HepG2 (cell line): Measurements from ENCODE around the gene RTP5. TPM values are rescaled to one million over a fixed set of nuclear protein-coding genes. Genes with fewer than 3 reads are reported as not detected.
A peak's percentile ranks its signal among the peaks of the same experiment; 100 is the strongest.

Source experiments
- ATAC-seq: fragments of 200-7000 bp; cut with Tn5 transposase; 3 replicates; pipeline ENCODE4 v1.9.1; 2020; ENCODE audit warnings: mild to moderate bottlenecking, moderate library complexity
- BruUV-seq: library from RNA; stranded (reverse); fragments of 400-500 nt; replicated peaks from 2 replicates; lab custom pipeline; 2021; lab: Mats Ljungman, UMichigan
- CTCF ChIA-PET: fragments of 300-600 bp; formaldehyde crosslinking; extraction: SDS; loops from one replicate; lab custom pipeline; 2021; ENCODE audit warnings: low total read pairs, inconsistent platforms, low intra/inter-chr PET ratio; lab: Yijun Ruan, JAX
- POLR2A ChIA-PET: fragments of 350-600 bp; sonication (Branson Sonifier 250); formaldehyde crosslinking; loops from one replicate; lab custom pipeline; 2020; ENCODE audit warnings: antibody characterized with exemption, inconsistent platforms; lab: Yijun Ruan, JAX
- DNase-seq: peaks from one replicate; pipeline ENCODE4 v3.0.0-alpha.2; 2015; ENCODE audit warnings: low spot score
- FAIRE-seq: peaks from 3 replicates; lab custom pipeline; 2011; peaks lifted over from hg19 to GRCh38; lab: Jason Lieb, UNC
- H2AFZ ChIP-seq: one replicate; pipeline ENCODE4 v1.6.1; 2011; ENCODE audit warnings: low read length, inconsistent platforms
- H3K27ac ChIP-seq: fragments of 300-600 bp; 3 replicates; pipeline ENCODE4 v1.8.0; 2011; ENCODE audit warnings: mixed run types, mild to moderate bottlenecking, mixed read lengths, low read length, inconsistent platforms; ENCODE audit not compliant: insufficient read depth; ENCODE audit errors: extremely low read length
- H3K27me3 ChIP-seq, 2 experiments: fragments of 200-600 bp in 1 of 2; 2 replicates in 1 of 2; 3 replicates in 1 of 2; pipeline versions ENCODE4 v1.6.0 to v1.8.0; 2011; ENCODE audit warnings: low read length in 2 of 2, mild to moderate bottlenecking in 2 of 2, moderate library complexity in 2 of 2, inconsistent platforms in 1 of 2; ENCODE audit not compliant: insufficient read depth in 2 of 2, control insufficient read depth in 1 of 2
- H3K36me3 ChIP-seq, 2 experiments: fragments of 200-600 bp in 1 of 2; replicated peaks in 1 of 2; 2 replicates in 1 of 2; 3 replicates in 1 of 2; pipeline versions ENCODE4 v1.5.1 to v1.8.0; 2011; ENCODE audit warnings: low read length in 2 of 2, inconsistent platforms in 1 of 2; ENCODE audit not compliant: insufficient read depth in 2 of 2, control insufficient read depth in 1 of 2
- H3K4me1 ChIP-seq: 2 replicates; pipeline ENCODE4 v1.5.1; 2012; ENCODE audit warnings: low read length, inconsistent platforms; ENCODE audit not compliant: insufficient read depth
- H3K4me2 ChIP-seq: 2 replicates; pipeline ENCODE4 v1.6.0; 2011; ENCODE audit warnings: low read depth, low read length, inconsistent platforms
- H3K4me3 ChIP-seq, 3 experiments: fragments of 200-600 bp in 1 of 3; sonication (generic), shearing (Covaris generic) in 1 of 3; replicated peaks in 1 of 3; 2 replicates each; pipeline ENCODE4 v1.5.1; 2011 to 2016; ENCODE audit warnings: low read length in 3 of 3, inconsistent platforms in 2 of 3, low read depth in 2 of 3, mild to moderate bottlenecking in 2 of 3, control low read depth in 1 of 3, mixed read lengths in 1 of 3; ENCODE audit not compliant: insufficient read depth in 1 of 3
- H3K79me2 ChIP-seq: one replicate; pipeline ENCODE4 v1.6.1; 2011; ENCODE audit warnings: low read length, inconsistent platforms; ENCODE audit not compliant: insufficient read depth
- H3K9ac ChIP-seq: 2 replicates; pipeline ENCODE4 v1.6.0; 2011; ENCODE audit warnings: mild to moderate bottlenecking, low read depth, low read length, inconsistent platforms; ENCODE audit not compliant: insufficient read depth
- H3K9me3 ChIP-seq: 2 replicates; pipeline ENCODE4 v1.5.1; 2012; ENCODE audit warnings: mild to moderate bottlenecking, low read length
- H4K20me1 ChIP-seq: 2 replicates; pipeline ENCODE4 v1.6.0; 2011; ENCODE audit warnings: inconsistent platforms, mild to moderate bottlenecking, low read length, moderate library complexity; ENCODE audit not compliant: insufficient read depth
- EHMT2 ChIP-seq: fragments of 200-600 bp; sonication (generic); IDR thresholded peaks from 2 replicates; pipeline ENCODE4 v1.7.0; 2017; ENCODE audit warnings: antibody characterized with exemption, low read depth, low read length, borderline replicate concordance
- FOXA1 ChIP-seq, 2 experiments: fragments of 450-650 bp in 1 of 2; sonication (generic) in 1 of 2; formaldehyde crosslinking in 1 of 2; IDR thresholded peaks; 2 replicates each; pipeline versions ENCODE4 v1.4.0 to v1.6.1; 2016 to 2020; ENCODE audit warnings: missing genetic modification reagents in 1 of 2
- JUND ChIP-seq: sonication (generic); formaldehyde crosslinking; IDR thresholded peaks from 2 replicates; pipeline ENCODE4 v1.8.0; 2022; ENCODE audit warnings: mild to moderate bottlenecking, missing genetic modification reagents
- PRPF4 ChIP-seq: fragments of 200-400 bp; formaldehyde crosslinking; IDR thresholded peaks from 2 replicates; pipeline ENCODE4 v1.6.1; 2016; ENCODE audit warnings: low read length, low read depth; ENCODE audit not compliant: poor library complexity, severe bottlenecking
- TBP ChIP-seq: sonication (generic); formaldehyde crosslinking; IDR thresholded peaks from 2 replicates; pipeline ENCODE4 v1.5.0; 2020; ENCODE audit warnings: missing genetic modification reagents
- ZMYM3 ChIP-seq: sonication (generic); formaldehyde crosslinking; IDR thresholded peaks from 2 replicates; pipeline ENCODE4 v1.5.1; 2020; ENCODE audit warnings: mild to moderate bottlenecking, missing genetic modification reagents
- ZNF180 ChIP-seq: sonication (generic); formaldehyde crosslinking; IDR thresholded peaks from 2 replicates; pipeline ENCODE4 v1.4.0; 2020; ENCODE audit warnings: low read depth, missing genetic modification reagents, borderline replicate concordance
- ZNF629 ChIP-seq: sonication (generic); formaldehyde crosslinking; conservative IDR thresholded peaks from 2 replicates; pipeline ENCODE4 v1.5.0; 2020; ENCODE audit warnings: missing genetic modification reagents
- WGBS: methylation state at CpG from one replicate; pipeline ENCODE4 v1.1.6; 2017; ENCODE audit warnings: low lambda C conversion rate; 5-methylcytosine and 5-hydroxymethylcytosine counted together
- in situ Hi-C: cut with HindIII; loops from 2 replicates; pipeline ENCODE4 v1.10.0; 2017; ENCODE audit warnings: low pct_unique_long_range_greater_than_20kb; ENCODE audit not compliant: extremely low pct_ligation_motif_present
- intact Hi-C: fragments of 100-400 bp; cut with micrococcal nuclease; formaldehyde crosslinking; loops from one replicate; pipeline ENCODE4 v1.10.0; 2022; ENCODE audit not compliant: unreplicated experiment
- polyA plus RNA-seq, 8 experiments: library from polyadenylated mRNA; depleted of rRNA in 3 of 8; stranded (reverse) in 7 of 8; unstranded in 1 of 8; fragments of >200 nt; fragmentation: Illumina TruSeq in 4 of 8; extraction: Trizol in 4 of 8; gene quantifications; 2 replicates each; pipeline versions ENCODE4 v1.2.1 to v1.2.3, GENCODE V29; 2011 to 2016; ENCODE audit warnings: low read depth in 4 of 8, missing spikeins in 1 of 8, mixed read lengths in 1 of 8; ENCODE audit not compliant: insufficient read depth in 1 of 8
- total RNA-seq, 5 experiments: library from RNA; depleted of rRNA; stranded (reverse); fragments of >200 nt; fragmentation: Illumina TruSeq; extraction: Trizol; gene quantifications; 2 replicates each; pipeline ENCODE4 v1.2.3, GENCODE V29; 2016; ENCODE audit warnings: low read depth in 1 of 5

Gene RTP5
- total and polyA plus RNA-seq, 2 of the 13 experiments (the other 11 are each of a cell fraction or from before 2014, with no cell fraction given): not detected

- no peaks in the 10 kb centered on the region for H3K9me3 ChIP-seq
- H4K20me1 ChIP-seq: no peaks in the 10 kb centered on the region
- ChIA-PET POLR2A (no interaction called here), CTCF (no interaction called here)
- in situ Hi-C loops (no loop called here), intact Hi-C loops (no loop called here)
- BruUV-seq: no TSS peak
- H3K9ac ChIP-seq: no peak overlapping the region
- H2AFZ ChIP-seq: no peak overlapping the region
- DNase-seq: no peak
- H3K79me2 ChIP-seq: no peaks in the 10 kb centered on the region
- no peak for TF ChIP-seq ZMYM3 (CRISPR knock-in tag)
- peak; percentile 10; the same call in 1 of the 2 replicates for TF ChIP-seq JUND (CRISPR knock-in tag)
- TF ChIP-seq PRPF4: no peak
- TF ChIP-seq FOXA1 (IDR thresholded peaks at IDR 0.05): no peak
- no peak for TF ChIP-seq FOXA1 (CRISPR knock-in tag; IDR thresholded peaks at IDR 0.05)
- TF ChIP-seq TBP (CRISPR knock-in tag): no peak
- no peak for TF ChIP-seq EHMT2
- H3K36me3 ChIP-seq: no peaks in the 10 kb centered on the region
- no peak overlapping the region for H3K4me3 ChIP-seq
- FAIRE-seq: no peak
- peaks cover 22% of the 10 kb centered on the region for H3K4me1 ChIP-seq
- H3K27me3 ChIP-seq: peaks cover 18 to 74% of the 10 kb centered on the region in 2 experiments
- no peak for ATAC-seq
- H3K4me2 ChIP-seq: no peak overlapping the region
- WGBS: 55% methylated on average over 31 of the region's 40 CpGs
- H3K27ac ChIP-seq: no peak overlapping the region
Measured at GRCh38 chr2:241903121-241904010, 33.8 kb downstream of the RTP5 start.

- H3K4me1 ChIP-seq: peaks cover 22% of the 10 kb centered on the region
- no peak overlapping the region for H3K9ac ChIP-seq
- DNase-seq (no peak), ATAC-seq (no peak), FAIRE-seq (no peak)
- 53% methylated on average over 18 of the region's 19 CpGs for WGBS
- H3K27me3 ChIP-seq: peaks cover 23 to 76% of the 10 kb centered on the region in 2 experiments
- H3K27ac ChIP-seq: no peak overlapping the region
- intact Hi-C loops (no loop called here), in situ Hi-C loops (no loop called here)
- H4K20me1 ChIP-seq: no peaks in the 10 kb centered on the region
- no peaks in the 10 kb centered on the region for H3K36me3 ChIP-seq
- H2AFZ ChIP-seq: no peak overlapping the region
- TF ChIP-seq ZNF180 (CRISPR knock-in tag) (peak; percentile 72; the same call in 1 of the 2 replicates), ZNF629 (CRISPR knock-in tag) (no peak)
- no peaks in the 10 kb centered on the region for H3K9me3 ChIP-seq
- BruUV-seq: no TSS peak
- CTCF ChIA-PET: no interaction called here
- no peak overlapping the region for H3K4me2 ChIP-seq
- POLR2A ChIA-PET: no interaction called here
- no peaks in the 10 kb centered on the region for H3K79me2 ChIP-seq
- no peak overlapping the region for H3K4me3 ChIP-seq
Measured at GRCh38 chr2:241904011-241904718, 34.6 kb downstream of the RTP5 start.
